GM23338 (cell line): Measurements from ENCODE around the gene CENPH. TPM values are rescaled to one million over a fixed set of nuclear protein-coding genes. Genes with fewer than 3 reads are reported as not detected.

Experiments used
- ATAC-seq: fragments of 200-7000 bp; cut with Tn5 transposase; 3 replicates; pipeline ENCODE4 v1.9.1; 2020
- DNase-seq: peaks from one replicate; pipeline ENCODE4 v3.0.0-alpha.2; 2015; ENCODE audit warnings: low spot score
- H2AFZ ChIP-seq: fragments of 200-600 bp; sonication (generic); 2 replicates; pipeline ENCODE4 v1.8.0; 2016; ENCODE audit warnings: antibody characterized with exemption, mild to moderate bottlenecking, moderate library complexity
- H3F3A ChIP-seq: fragments of 200-600 bp; sonication (generic); replicated peaks from 2 replicates; pipeline ENCODE4 v1.8.0; 2017; ENCODE audit warnings: antibody characterized with exemption, mixed run types, low read depth
- H3K27ac ChIP-seq: fragments of 200-600 bp; sonication (generic); 2 replicates; pipeline ENCODE4 v1.6.1; 2016; ENCODE audit warnings: low read depth
- H3K27me3 ChIP-seq: fragments of 200-600 bp; sonication (generic); 2 replicates; pipeline ENCODE4 v1.8.0; 2016; ENCODE audit warnings: mild to moderate bottlenecking, mixed run types, moderate library complexity; ENCODE audit not compliant: insufficient read depth
- H3K36me3 ChIP-seq: fragments of 200-600 bp; sonication (generic); 2 replicates; pipeline ENCODE4 v1.8.0; 2016; ENCODE audit warnings: mild to moderate bottlenecking; ENCODE audit not compliant: insufficient read depth
- H3K4me1 ChIP-seq: fragments of 200-600 bp; sonication (generic); 2 replicates; pipeline ENCODE4 v1.8.0; 2016; ENCODE audit warnings: mild to moderate bottlenecking, moderate library complexity; ENCODE audit not compliant: insufficient read depth
- H3K4me2 ChIP-seq: fragments of 200-600 bp; sonication (generic); 2 replicates; pipeline ENCODE4 v1.7.1; 2017; ENCODE audit warnings: mixed run types
- H3K4me3 ChIP-seq: fragments of 200-600 bp; sonication (generic); 2 replicates; pipeline ENCODE4 v1.6.1; 2016; ENCODE audit warnings: mixed run types
- H3K79me2 ChIP-seq: fragments of 200-600 bp; sonication (generic); replicated peaks from 2 replicates; pipeline ENCODE4 v1.8.0; 2017; ENCODE audit warnings: mild to moderate bottlenecking; ENCODE audit not compliant: insufficient read depth
- H3K9me2 ChIP-seq: fragments of 200-600 bp; sonication (generic); 2 replicates; pipeline ENCODE4 v1.8.0; 2017; ENCODE audit not compliant: insufficient read depth
- H4K20me1 ChIP-seq: fragments of 200-600 bp; sonication (generic); replicated peaks from 2 replicates; pipeline ENCODE4 v1.8.0; 2017; ENCODE audit warnings: mild to moderate bottlenecking; ENCODE audit not compliant: insufficient read depth
- H3K27ac Mint-ChIP-seq: 2 replicates; pipeline ENCODE4 v1.8.0; 2020; ENCODE audit warnings: inconsistent platforms, mild to moderate bottlenecking, moderate library complexity, mixed read lengths
- H3K27me3 Mint-ChIP-seq: 3 replicates; pipeline ENCODE4 v1.8.0; 2022; ENCODE audit warnings: low read depth, mild to moderate bottlenecking, moderate library complexity, mixed read lengths, inconsistent platforms; ENCODE audit not compliant: insufficient read depth, poor library complexity
- H3K36me3 Mint-ChIP-seq: 3 replicates; pipeline ENCODE4 v1.8.0; 2021; ENCODE audit warnings: low read depth, mild to moderate bottlenecking, inconsistent platforms, moderate library complexity, mixed read lengths
- H3K4me1 Mint-ChIP-seq: 3 replicates; pipeline ENCODE4 v1.8.0; 2020; ENCODE audit warnings: mild to moderate bottlenecking, inconsistent platforms, mixed read lengths
- H3K4me3 Mint-ChIP-seq: 3 replicates; pipeline ENCODE4 v1.8.0; 2021; ENCODE audit warnings: moderate library complexity, mild to moderate bottlenecking, inconsistent platforms, mixed read lengths
- H3K9me3 Mint-ChIP-seq: 3 replicates; pipeline ENCODE4 v1.8.0; 2020; ENCODE audit warnings: moderate library complexity, mild to moderate bottlenecking, inconsistent platforms, mixed read lengths
- CREB1 ChIP-seq: fragments of 250-450 bp; sonication (Bioruptor Pico); IDR thresholded peaks from 2 replicates; pipeline ENCODE4 v1.5.0; 2020; ENCODE audit warnings: low read depth, mild to moderate bottlenecking, moderate library complexity
- EZH2 ChIP-seq: fragments of 200-600 bp; sonication (generic); IDR thresholded peaks from one replicate; pipeline ENCODE4 v1.8.0; 2017; ENCODE audit warnings: antibody characterized with exemption, mild to moderate bottlenecking, low read depth; ENCODE audit not compliant: unreplicated experiment
- EZH2phosphoT487 ChIP-seq: fragments of 200-600 bp; sonication (generic); IDR thresholded peaks from one replicate; pipeline ENCODE4 v1.8.1; 2018; ENCODE audit warnings: antibody characterized with exemption; ENCODE audit not compliant: unreplicated experiment
- JUNB ChIP-seq: IDR thresholded peaks from one replicate; pipeline ENCODE4 v1.6.1; 2016; ENCODE audit warnings: antibody characterized with exemption; ENCODE audit not compliant: unreplicated experiment
- NANOG ChIP-seq: IDR thresholded peaks from 2 replicates; pipeline ENCODE4 v1.6.1; 2016; ENCODE audit warnings: antibody characterized with exemption, borderline replicate concordance
- POLR2AphosphoS5 ChIP-seq: IDR thresholded peaks from 2 replicates; pipeline ENCODE4 v1.6.1; 2016; ENCODE audit warnings: antibody characterized with exemption, low read depth
- STAT1 ChIP-seq: IDR thresholded peaks from one replicate; pipeline ENCODE4 v1.6.1; 2016; ENCODE audit warnings: antibody characterized with exemption; ENCODE audit not compliant: unreplicated experiment
- ZNF114 ChIP-seq: fragments of 250-450 bp; sonication (Bioruptor Pico); IDR thresholded peaks from 2 replicates; pipeline ENCODE4 v1.5.0; 2020; ENCODE audit warnings: mild to moderate bottlenecking, moderate library complexity
- ZNF331 ChIP-seq: fragments of 250-450 bp; sonication (Bioruptor Pico); IDR thresholded peaks from 2 replicates; pipeline ENCODE4 v1.5.0; 2020; ENCODE audit warnings: low read depth, mild to moderate bottlenecking, moderate library complexity
- polyA plus RNA-seq: library from polyadenylated mRNA; unstranded; fragments of >200 nt; fragmentation: Nextera tagmentation; extraction: Ambion mirVana; gene quantifications from 2 replicates; pipeline ENCODE4 v1.2.1, GENCODE V29; 2016
- total RNA-seq: library from RNA; depleted of rRNA; stranded (reverse); fragments of >200 nt; shearing (Covaris generic); gene quantifications from 2 replicates; pipeline ENCODE4 v1.2.3, GENCODE V29; 2014
- TF ChIP-seq, protein P1 (sequence below): fragments of 250-450 bp; sonication (Bioruptor Pico); IDR thresholded peaks from 2 replicates; pipeline ENCODE4 v1.5.0; 2020; ENCODE audit warnings: mild to moderate bottlenecking, moderate library complexity
- TF ChIP-seq, protein P2 (sequence below): IDR thresholded peaks from 2 replicates; pipeline ENCODE4 v1.6.1; 2016; ENCODE audit warnings: antibody characterized with exemption
- TF ChIP-seq, protein P3 (sequence below), 2 experiments: fragments of 200-600 bp in 1 of 2; sonication (generic) in 1 of 2; conservative IDR thresholded peaks; 2 replicates each; pipeline versions ENCODE4 v1.5.1 to v1.6.1; 2016 to 2017; ENCODE audit warnings: antibody characterized with exemption in 2 of 2, low read depth in 2 of 2, mild to moderate bottlenecking in 2 of 2, moderate library complexity in 1 of 2
- TF ChIP-seq, protein P4 (sequence below): IDR thresholded peaks from one replicate; pipeline ENCODE4 v1.6.1; 2018; ENCODE audit warnings: antibody characterized with exemption; ENCODE audit not compliant: unreplicated experiment

CENPH gene
- total and polyA plus RNA-seq, 2 experiments from 2014 or later = 99.4 to 107 TPM

DNA sequence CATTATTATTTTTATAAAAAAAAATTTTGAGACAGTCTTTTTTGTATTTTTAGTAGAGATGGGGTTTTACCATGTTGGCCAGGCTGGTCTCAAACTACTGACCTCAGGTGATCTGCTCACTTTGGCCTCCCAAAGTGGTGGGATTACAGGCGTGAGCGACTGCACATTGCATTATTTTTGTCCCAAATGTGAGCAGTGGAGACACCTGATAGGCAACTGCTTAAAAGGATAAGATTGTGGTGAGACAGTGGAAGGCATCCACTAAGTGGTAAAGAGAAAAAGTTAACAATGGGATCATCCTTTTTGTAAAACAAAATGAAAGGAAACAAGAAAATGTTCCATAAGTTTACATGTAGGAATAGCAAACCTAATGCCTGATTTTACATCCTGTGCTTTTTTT, 2.0 kb upstream of the CENPH start:
- H3K36me3 ChIP-seq = peaks cover 7% of the 10 kb centered on the region; the same call in 1 of the 2 replicates
- H3K4me1 ChIP-seq = no peaks in the 10 kb centered on the region
- no peaks in the 10 kb centered on the region for H3K27me3 ChIP-seq
- no peak overlapping the region for H3K27ac ChIP-seq
- TF ChIP-seq EZH2phosphoT487 (no peak), POLR2AphosphoS5 (no peak), ZNF331 (CRISPR knock-in tag) (no peak), CREB1 (no peak), ZNF114 (CRISPR knock-in tag) (no peak), JUNB (no peak), EZH2 (no peak), STAT1 (no peak), NANOG (no peak)
- TF ChIP-seq, protein P1, sequence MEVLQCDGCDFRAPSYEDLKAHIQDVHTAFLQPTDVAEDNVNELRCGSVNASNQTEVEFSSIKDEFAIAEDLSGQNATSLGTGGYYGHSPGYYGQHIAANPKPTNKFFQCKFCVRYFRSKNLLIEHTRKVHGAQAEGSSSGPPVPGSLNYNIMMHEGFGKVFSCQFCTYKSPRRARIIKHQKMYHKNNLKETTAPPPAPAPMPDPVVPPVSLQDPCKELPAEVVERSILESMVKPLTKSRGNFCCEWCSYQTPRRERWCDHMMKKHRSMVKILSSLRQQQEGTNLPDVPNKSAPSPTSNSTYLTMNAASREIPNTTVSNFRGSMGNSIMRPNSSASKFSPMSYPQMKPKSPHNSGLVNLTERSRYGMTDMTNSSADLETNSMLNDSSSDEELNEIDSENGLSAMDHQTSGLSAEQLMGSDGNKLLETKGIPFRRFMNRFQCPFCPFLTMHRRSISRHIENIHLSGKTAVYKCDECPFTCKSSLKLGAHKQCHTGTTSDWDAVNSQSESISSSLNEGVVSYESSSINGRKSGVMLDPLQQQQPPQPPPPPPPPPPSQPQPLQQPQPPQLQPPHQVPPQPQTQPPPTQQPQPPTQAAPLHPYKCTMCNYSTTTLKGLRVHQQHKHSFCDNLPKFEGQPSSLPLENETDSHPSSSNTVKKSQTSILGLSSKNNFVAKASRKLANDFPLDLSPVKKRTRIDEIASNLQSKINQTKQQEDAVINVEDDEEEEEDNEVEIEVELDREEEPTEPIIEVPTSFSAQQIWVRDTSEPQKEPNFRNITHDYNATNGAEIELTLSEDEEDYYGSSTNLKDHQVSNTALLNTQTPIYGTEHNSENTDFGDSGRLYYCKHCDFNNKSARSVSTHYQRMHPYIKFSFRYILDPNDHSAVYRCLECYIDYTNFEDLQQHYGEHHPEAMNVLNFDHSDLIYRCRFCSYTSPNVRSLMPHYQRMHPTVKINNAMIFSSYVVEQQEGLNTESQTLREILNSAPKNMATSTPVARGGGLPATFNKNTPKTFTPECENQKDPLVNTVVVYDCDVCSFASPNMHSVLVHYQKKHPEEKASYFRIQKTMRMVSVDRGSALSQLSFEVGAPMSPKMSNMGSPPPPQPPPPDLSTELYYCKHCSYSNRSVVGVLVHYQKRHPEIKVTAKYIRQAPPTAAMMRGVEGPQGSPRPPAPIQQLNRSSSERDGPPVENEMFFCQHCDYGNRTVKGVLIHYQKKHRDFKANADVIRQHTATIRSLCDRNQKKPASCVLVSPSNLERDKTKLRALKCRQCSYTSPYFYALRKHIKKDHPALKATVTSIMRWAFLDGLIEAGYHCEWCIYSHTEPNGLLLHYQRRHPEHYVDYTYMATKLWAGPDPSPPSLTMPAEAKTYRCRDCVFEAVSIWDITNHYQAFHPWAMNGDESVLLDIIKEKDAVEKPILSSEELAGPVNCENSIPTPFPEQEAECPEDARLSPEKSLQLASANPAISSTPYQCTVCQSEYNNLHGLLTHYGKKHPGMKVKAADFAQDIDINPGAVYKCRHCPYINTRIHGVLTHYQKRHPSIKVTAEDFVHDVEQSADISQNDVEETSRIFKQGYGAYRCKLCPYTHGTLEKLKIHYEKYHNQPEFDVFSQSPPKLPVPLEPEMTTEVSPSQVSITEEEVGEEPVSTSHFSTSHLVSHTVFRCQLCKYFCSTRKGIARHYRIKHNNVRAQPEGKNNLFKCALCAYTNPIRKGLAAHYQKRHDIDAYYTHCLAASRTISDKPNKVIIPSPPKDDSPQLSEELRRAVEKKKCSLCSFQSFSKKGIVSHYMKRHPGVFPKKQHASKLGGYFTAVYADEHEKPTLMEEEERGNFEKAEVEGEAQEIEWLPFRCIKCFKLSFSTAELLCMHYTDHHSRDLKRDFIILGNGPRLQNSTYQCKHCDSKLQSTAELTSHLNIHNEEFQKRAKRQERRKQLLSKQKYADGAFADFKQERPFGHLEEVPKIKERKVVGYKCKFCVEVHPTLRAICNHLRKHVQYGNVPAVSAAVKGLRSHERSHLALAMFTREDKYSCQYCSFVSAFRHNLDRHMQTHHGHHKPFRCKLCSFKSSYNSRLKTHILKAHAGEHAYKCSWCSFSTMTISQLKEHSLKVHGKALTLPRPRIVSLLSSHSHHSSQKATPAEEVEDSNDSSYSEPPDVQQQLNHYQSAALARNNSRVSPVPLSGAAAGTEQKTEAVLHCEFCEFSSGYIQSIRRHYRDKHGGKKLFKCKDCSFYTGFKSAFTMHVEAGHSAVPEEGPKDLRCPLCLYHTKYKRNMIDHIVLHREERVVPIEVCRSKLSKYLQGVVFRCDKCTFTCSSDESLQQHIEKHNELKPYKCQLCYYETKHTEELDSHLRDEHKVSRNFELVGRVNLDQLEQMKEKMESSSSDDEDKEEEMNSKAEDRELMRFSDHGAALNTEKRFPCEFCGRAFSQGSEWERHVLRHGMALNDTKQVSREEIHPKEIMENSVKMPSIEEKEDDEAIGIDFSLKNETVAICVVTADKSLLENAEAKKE (CRISPR knock-in tag) = no peak
- TF ChIP-seq, protein P2, sequence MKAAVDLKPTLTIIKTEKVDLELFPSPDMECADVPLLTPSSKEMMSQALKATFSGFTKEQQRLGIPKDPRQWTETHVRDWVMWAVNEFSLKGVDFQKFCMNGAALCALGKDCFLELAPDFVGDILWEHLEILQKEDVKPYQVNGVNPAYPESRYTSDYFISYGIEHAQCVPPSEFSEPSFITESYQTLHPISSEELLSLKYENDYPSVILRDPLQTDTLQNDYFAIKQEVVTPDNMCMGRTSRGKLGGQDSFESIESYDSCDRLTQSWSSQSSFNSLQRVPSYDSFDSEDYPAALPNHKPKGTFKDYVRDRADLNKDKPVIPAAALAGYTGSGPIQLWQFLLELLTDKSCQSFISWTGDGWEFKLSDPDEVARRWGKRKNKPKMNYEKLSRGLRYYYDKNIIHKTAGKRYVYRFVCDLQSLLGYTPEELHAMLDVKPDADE = no peak
- TF ChIP-seq, protein P3, sequence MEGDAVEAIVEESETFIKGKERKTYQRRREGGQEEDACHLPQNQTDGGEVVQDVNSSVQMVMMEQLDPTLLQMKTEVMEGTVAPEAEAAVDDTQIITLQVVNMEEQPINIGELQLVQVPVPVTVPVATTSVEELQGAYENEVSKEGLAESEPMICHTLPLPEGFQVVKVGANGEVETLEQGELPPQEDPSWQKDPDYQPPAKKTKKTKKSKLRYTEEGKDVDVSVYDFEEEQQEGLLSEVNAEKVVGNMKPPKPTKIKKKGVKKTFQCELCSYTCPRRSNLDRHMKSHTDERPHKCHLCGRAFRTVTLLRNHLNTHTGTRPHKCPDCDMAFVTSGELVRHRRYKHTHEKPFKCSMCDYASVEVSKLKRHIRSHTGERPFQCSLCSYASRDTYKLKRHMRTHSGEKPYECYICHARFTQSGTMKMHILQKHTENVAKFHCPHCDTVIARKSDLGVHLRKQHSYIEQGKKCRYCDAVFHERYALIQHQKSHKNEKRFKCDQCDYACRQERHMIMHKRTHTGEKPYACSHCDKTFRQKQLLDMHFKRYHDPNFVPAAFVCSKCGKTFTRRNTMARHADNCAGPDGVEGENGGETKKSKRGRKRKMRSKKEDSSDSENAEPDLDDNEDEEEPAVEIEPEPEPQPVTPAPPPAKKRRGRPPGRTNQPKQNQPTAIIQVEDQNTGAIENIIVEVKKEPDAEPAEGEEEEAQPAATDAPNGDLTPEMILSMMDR (conservative IDR thresholded peaks at IDR 0.05; ENCODE audit: low read depth in 2 of 2) = no peak
- TF ChIP-seq, protein P4, sequence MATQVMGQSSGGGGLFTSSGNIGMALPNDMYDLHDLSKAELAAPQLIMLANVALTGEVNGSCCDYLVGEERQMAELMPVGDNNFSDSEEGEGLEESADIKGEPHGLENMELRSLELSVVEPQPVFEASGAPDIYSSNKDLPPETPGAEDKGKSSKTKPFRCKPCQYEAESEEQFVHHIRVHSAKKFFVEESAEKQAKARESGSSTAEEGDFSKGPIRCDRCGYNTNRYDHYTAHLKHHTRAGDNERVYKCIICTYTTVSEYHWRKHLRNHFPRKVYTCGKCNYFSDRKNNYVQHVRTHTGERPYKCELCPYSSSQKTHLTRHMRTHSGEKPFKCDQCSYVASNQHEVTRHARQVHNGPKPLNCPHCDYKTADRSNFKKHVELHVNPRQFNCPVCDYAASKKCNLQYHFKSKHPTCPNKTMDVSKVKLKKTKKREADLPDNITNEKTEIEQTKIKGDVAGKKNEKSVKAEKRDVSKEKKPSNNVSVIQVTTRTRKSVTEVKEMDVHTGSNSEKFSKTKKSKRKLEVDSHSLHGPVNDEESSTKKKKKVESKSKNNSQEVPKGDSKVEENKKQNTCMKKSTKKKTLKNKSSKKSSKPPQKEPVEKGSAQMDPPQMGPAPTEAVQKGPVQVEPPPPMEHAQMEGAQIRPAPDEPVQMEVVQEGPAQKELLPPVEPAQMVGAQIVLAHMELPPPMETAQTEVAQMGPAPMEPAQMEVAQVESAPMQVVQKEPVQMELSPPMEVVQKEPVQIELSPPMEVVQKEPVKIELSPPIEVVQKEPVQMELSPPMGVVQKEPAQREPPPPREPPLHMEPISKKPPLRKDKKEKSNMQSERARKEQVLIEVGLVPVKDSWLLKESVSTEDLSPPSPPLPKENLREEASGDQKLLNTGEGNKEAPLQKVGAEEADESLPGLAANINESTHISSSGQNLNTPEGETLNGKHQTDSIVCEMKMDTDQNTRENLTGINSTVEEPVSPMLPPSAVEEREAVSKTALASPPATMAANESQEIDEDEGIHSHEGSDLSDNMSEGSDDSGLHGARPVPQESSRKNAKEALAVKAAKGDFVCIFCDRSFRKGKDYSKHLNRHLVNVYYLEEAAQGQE = no peak
- H2AFZ ChIP-seq = no peak overlapping the region
- peaks cover 11% of the 10 kb centered on the region for H3K36me3 Mint-ChIP-seq
- H3K27me3 Mint-ChIP-seq = peaks cover 10% of the 10 kb centered on the region
- H3K4me2 ChIP-seq = no peak overlapping the region
- ATAC-seq (no peak), DNase-seq (no peak)
- H3K4me3 ChIP-seq = no peak overlapping the region
- no peak overlapping the region for H3K27ac Mint-ChIP-seq
- H3K4me1 Mint-ChIP-seq = no peaks in the 10 kb centered on the region; the same call in 1 of the 3 replicates
- H3K79me2 ChIP-seq = peaks cover 11% of the 10 kb centered on the region; the same call in 1 of the 2 replicates
- no peaks in the 10 kb centered on the region for H3F3A ChIP-seq
- H3K9me2 ChIP-seq = no peaks in the 10 kb centered on the region
- H4K20me1 ChIP-seq = no peaks in the 10 kb centered on the region
- H3K9me3 Mint-ChIP-seq = no peaks in the 10 kb centered on the region; the same call in 2 of the 3 replicates
- H3K4me3 Mint-ChIP-seq = peak overlapping the region; percentile 26; the same call in 1 of the 3 replicates
